UCSD-AML1 (cell line): Measurements from ENCODE around the gene FUT9.
"Not testable (repeated sequence)": the region's sequence is repeated elsewhere in the genome, so short reads cannot be mapped to it uniquely, and the experiment has no call there.

ENCODE experiments used
- DNase-seq: peaks from one replicate; lab custom pipeline; 2025; ENCODE audit not compliant: unreplicated experiment; lab: John Stamatoyannopoulos, UW

The FUT9 gene

GRCh38 chr6:96171112-96171511, 155.3 kb downstream of the FUT9 start:
- DNase-seq, result no peak

- no peak for DNase-seq
These were observed 169.0 kb downstream of the FUT9 start for GRCh38 chr6:96184798-96185197.

GRCh38 chr6:96186094-96186493, 170.3 kb downstream of the FUT9 start:
- DNase-seq, result no peak

- no peak for DNase-seq
These were observed 170.9 kb downstream of the FUT9 start for GRCh38 chr6:96186516-96187195.

GRCh38 chr6:96194675-96195074, 178.9 kb downstream of the FUT9 start:
- DNase-seq, result no peak

- no peak for DNase-seq
These were observed 179.5 kb downstream of the FUT9 start for GRCh38 chr6:96195272-96195671.

- no peak for DNase-seq
These were observed 180.9 kb downstream of the FUT9 start for GRCh38 chr6:96196633-96197032.

- DNase-seq, result no peak
These were observed 181.5 kb downstream of the FUT9 start for GRCh38 chr6:96197241-96197640.

- no peak for DNase-seq
These were observed 186.8 kb downstream of the FUT9 start for GRCh38 chr6:96202571-96202970.

GRCh38 chr6:96211341-96211740, 195.6 kb downstream of the FUT9 start:
- DNase-seq, result no peak

GRCh38 chr6:96212066-96212465, 196.3 kb downstream of the FUT9 start:
- DNase-seq, result no peak

- no peak for DNase-seq
These were observed 198.0 kb downstream of the FUT9 start for GRCh38 chr6:96213784-96214183.

- no peak for DNase-seq
These were observed 207.9 kb downstream of the FUT9 start for GRCh38 chr6:96223695-96224094.

GRCh38 chr6:96227135-96227534, 211.4 kb downstream of the FUT9 start:
- no peak for DNase-seq

- DNase-seq, result no peak
These were observed 218.7 kb downstream of the FUT9 start for GRCh38 chr6:96234444-96234843.

GRCh38 chr6:96235927-96236326, 220.2 kb downstream of the FUT9 start:
- no peak for DNase-seq

GRCh38 chr6:96236471-96236870, 220.7 kb downstream of the FUT9 start:
- no peak for DNase-seq

GRCh38 chr6:96237638-96238347, 222.0 kb downstream of the FUT9 start:
- no peak for DNase-seq

GRCh38 chr6:96246563-96246962, 230.8 kb downstream of the FUT9 start:
- no peak for DNase-seq

GRCh38 chr6:96249755-96250154, 234.0 kb downstream of the FUT9 start:
- no peak for DNase-seq

- DNase-seq, result no peak
These were observed 242.0 kb downstream of the FUT9 start for GRCh38 chr6:96257751-96258150.

GRCh38 chr6:96260787-96261430, 245.1 kb downstream of the FUT9 start:
- not testable (repeated sequence) for DNase-seq
